ENCODE results near the gene DNTT. TPM values are rescaled to one million over a fixed set of nuclear protein-coding genes. Genes with fewer than 3 reads are reported as not detected.

DNTT gene
- total RNA-seq, 4 donors from 2014 or later = not detected

DNA sequence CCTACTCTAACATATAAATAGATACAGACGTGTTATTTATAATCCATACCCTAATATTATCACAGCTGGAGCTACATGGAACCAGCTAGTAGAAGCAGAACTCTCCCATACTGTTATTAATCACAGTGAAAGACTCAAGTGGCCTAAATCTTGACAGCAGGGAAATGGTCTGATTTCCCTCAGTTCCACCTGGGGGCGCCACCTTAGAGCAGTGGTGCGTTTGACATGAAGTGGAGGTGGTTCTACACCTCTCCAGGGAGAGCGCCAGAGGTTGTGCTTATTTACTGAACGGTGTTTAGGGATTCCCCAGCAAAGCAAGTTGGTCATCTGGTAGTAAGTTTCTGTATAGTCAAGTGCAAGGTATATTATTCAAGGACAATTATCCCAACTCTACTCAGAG lies 17.6 kb downstream of the DNTT start:
- ATAC-seq (ENCODE audit: low FRiP score) (no peak), DNase-seq (ENCODE audit: low spot score) (no peak)
- TF ChIP-seq, protein P1, sequence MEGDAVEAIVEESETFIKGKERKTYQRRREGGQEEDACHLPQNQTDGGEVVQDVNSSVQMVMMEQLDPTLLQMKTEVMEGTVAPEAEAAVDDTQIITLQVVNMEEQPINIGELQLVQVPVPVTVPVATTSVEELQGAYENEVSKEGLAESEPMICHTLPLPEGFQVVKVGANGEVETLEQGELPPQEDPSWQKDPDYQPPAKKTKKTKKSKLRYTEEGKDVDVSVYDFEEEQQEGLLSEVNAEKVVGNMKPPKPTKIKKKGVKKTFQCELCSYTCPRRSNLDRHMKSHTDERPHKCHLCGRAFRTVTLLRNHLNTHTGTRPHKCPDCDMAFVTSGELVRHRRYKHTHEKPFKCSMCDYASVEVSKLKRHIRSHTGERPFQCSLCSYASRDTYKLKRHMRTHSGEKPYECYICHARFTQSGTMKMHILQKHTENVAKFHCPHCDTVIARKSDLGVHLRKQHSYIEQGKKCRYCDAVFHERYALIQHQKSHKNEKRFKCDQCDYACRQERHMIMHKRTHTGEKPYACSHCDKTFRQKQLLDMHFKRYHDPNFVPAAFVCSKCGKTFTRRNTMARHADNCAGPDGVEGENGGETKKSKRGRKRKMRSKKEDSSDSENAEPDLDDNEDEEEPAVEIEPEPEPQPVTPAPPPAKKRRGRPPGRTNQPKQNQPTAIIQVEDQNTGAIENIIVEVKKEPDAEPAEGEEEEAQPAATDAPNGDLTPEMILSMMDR (IDR thresholded peaks at IDR 0.05) = no peak

GRCh38 chr10:96322275-96322674 lies 18.0 kb downstream of the DNTT start:
- no peak for DNase-seq (ENCODE audit: low spot score)
- TF ChIP-seq, protein P1 (IDR thresholded peaks at IDR 0.05) = no peak
- no peak for ATAC-seq (ENCODE audit: low FRiP score)

DNA sequence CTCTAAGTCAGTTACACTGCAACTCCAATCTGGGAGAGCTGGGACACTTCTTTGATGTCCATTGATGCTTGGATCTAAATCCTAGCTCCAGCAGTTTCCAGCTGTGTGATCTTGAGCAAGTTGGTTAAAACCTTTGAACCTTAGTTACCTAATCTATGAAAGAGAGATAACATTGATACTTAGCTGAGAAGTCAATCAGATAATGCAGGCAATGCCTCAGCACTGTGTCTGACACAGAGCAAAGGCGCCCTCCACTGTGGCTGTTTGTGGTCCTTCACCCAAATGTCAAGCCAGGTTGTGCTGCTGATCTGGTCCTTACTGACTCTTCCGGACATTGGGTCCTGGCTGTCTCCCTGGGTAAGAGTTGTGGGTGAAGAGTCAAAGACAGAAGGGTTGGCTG lies 20.2 kb downstream of the DNTT start:
- TF ChIP-seq, protein P1 (IDR thresholded peaks at IDR 0.05) = no peak
- ATAC-seq (ENCODE audit: low FRiP score) (no peak), DNase-seq (ENCODE audit: low spot score) (no peak)

DNA sequence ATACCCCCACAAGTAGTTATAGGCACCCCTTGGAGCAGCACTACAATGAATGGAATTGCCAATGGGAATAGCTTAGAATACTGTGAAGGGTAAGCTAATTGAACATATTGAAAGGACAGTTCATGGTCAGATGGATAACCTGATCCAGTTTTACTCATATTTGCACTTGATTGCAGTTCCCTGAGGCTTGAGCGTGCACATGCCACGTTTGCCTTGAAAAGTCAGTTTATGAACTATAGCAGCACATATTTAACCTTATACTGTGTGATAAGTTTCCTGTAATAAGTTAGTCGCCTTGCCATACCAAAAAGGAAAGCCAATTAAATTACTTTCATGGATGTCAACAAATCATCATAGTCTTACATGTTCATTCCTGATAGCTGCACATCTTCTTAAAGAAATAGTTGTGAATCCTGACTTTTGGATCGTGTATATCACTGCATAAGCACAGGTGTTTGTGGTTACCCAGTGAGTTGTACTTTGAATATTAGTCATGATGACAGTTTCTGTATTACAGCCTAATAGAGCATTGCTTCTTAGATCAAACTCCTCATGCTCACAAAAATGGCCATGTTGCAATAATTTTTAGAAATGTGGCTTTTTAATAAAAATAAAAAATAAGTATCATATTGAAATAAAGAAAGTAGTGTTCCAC lies 21.6 kb downstream of the DNTT start:
- DNase-seq (ENCODE audit: low spot score) (no peak), ATAC-seq (ENCODE audit: low FRiP score) (no peak)
- TF ChIP-seq, protein P1 (IDR thresholded peaks at IDR 0.05) = no peak

GRCh38 chr10:96327462-96327861 lies 23.2 kb downstream of the DNTT start:
- DNase-seq (ENCODE audit: low spot score) = no peak
- TF ChIP-seq, protein P1 (IDR thresholded peaks at IDR 0.05) = no peak
- ATAC-seq (ENCODE audit: low FRiP score) = no peak

GRCh38 chr10:96333101-96333500 lies 28.9 kb downstream of the DNTT start:
- DNase-seq (ENCODE audit: low spot score) = no peak
- ATAC-seq (ENCODE audit: low FRiP score) = no peak
- TF ChIP-seq, protein P1 (IDR thresholded peaks at IDR 0.05) = no peak
